Measurements from ENCODE around the gene FADS1.

Gene FADS1

GRCh38 chr11:61847914-61848581 is 31.2 kb upstream of the FADS1 start:
- in situ Hi-C loops (cut with HindIII; ENCODE audit: low pct_ligation_motif_present, low pct_unique_long_range_greater_than_20kb, low sequenced_read_pairs): no loop called here
- no peak for DNase-seq

- in situ Hi-C loops (cut with HindIII; ENCODE audit: low pct_ligation_motif_present, low pct_unique_long_range_greater_than_20kb, low sequenced_read_pairs): no loop called here
- no peak for DNase-seq
Observed at GRCh38 chr11:61846362-61847020, 29.7 kb upstream of the FADS1 start.

- in situ Hi-C loops (cut with HindIII; ENCODE audit: low pct_ligation_motif_present, low pct_unique_long_range_greater_than_20kb, low sequenced_read_pairs): no loop called here
- no peak for DNase-seq
Observed at GRCh38 chr11:61844909-61845565, 28.2 kb upstream of the FADS1 start.

- no peak for DNase-seq
- in situ Hi-C loops (cut with HindIII; ENCODE audit: low pct_ligation_motif_present, low pct_unique_long_range_greater_than_20kb, low sequenced_read_pairs): no loop called here
Observed at GRCh38 chr11:61842528-61842820, 25.7 kb upstream of the FADS1 start.

GRCh38 chr11:61841636-61842527 is 25.1 kb upstream of the FADS1 start:
- no peak for DNase-seq
- in situ Hi-C loops (cut with HindIII; ENCODE audit: low pct_ligation_motif_present, low pct_unique_long_range_greater_than_20kb, low sequenced_read_pairs): no loop called here

- in situ Hi-C loops (cut with HindIII; ENCODE audit: low pct_ligation_motif_present, low pct_unique_long_range_greater_than_20kb, low sequenced_read_pairs): no loop called here
- no peak for DNase-seq
Observed at GRCh38 chr11:61840371-61840770, 23.6 kb upstream of the FADS1 start.

GRCh38 chr11:61839742-61840141 is 22.9 kb upstream of the FADS1 start:
- in situ Hi-C loops (cut with HindIII; ENCODE audit: low pct_ligation_motif_present, low pct_unique_long_range_greater_than_20kb, low sequenced_read_pairs): no loop called here
- no peak for DNase-seq

GRCh38 chr11:61838921-61839320 is 22.1 kb upstream of the FADS1 start:
- in situ Hi-C loops (cut with HindIII; ENCODE audit: low pct_ligation_motif_present, low pct_unique_long_range_greater_than_20kb, low sequenced_read_pairs): no loop called here
- DNase-seq: no peak

- in situ Hi-C loops (cut with HindIII; ENCODE audit: low pct_ligation_motif_present, low pct_unique_long_range_greater_than_20kb, low sequenced_read_pairs): no loop called here
- DNase-seq: no peak
Observed at GRCh38 chr11:61838501-61838900, 21.7 kb upstream of the FADS1 start.

GRCh38 chr11:61837411-61838005 is 20.7 kb upstream of the FADS1 start:
- in situ Hi-C loops (cut with HindIII; ENCODE audit: low pct_ligation_motif_present, low pct_unique_long_range_greater_than_20kb, low sequenced_read_pairs): no loop called here
- no peak for DNase-seq

GRCh38 chr11:61836193-61836592 is 19.4 kb upstream of the FADS1 start:
- in situ Hi-C loops (cut with HindIII; ENCODE audit: low pct_ligation_motif_present, low pct_unique_long_range_greater_than_20kb, low sequenced_read_pairs): no loop called here
- no peak for DNase-seq

GRCh38 chr11:61834278-61835048 is 17.7 kb upstream of the FADS1 start:
- DNase-seq: no peak
- in situ Hi-C loops (cut with HindIII; ENCODE audit: low pct_ligation_motif_present, low pct_unique_long_range_greater_than_20kb, low sequenced_read_pairs): no loop called here

- DNase-seq: no peak
- in situ Hi-C loops (cut with HindIII; ENCODE audit: low pct_ligation_motif_present, low pct_unique_long_range_greater_than_20kb, low sequenced_read_pairs): no loop called here
Observed at GRCh38 chr11:61833926-61834277, 17.1 kb upstream of the FADS1 start.

GRCh38 chr11:61833471-61833870 is 16.7 kb upstream of the FADS1 start:
- no peak for DNase-seq
- in situ Hi-C loops (cut with HindIII; ENCODE audit: low pct_ligation_motif_present, low pct_unique_long_range_greater_than_20kb, low sequenced_read_pairs): no loop called here

GRCh38 chr11:61832754-61833153 is 16.0 kb upstream of the FADS1 start:
- no peak for DNase-seq
- in situ Hi-C loops (cut with HindIII; ENCODE audit: low pct_ligation_motif_present, low pct_unique_long_range_greater_than_20kb, low sequenced_read_pairs): no loop called here

GRCh38 chr11:61832207-61832606 is 15.4 kb upstream of the FADS1 start:
- in situ Hi-C loops (cut with HindIII; ENCODE audit: low pct_ligation_motif_present, low pct_unique_long_range_greater_than_20kb, low sequenced_read_pairs): no loop called here

GRCh38 chr11:61830237-61831105 is 13.7 kb upstream of the FADS1 start:
- DNase-seq: no peak
- in situ Hi-C loops (cut with HindIII; ENCODE audit: low pct_ligation_motif_present, low pct_unique_long_range_greater_than_20kb, low sequenced_read_pairs): no loop called here

More at GRCh38 chr11:61832207-61832606, 15.4 kb upstream of the FADS1 start:
- no peak for DNase-seq

Measured in ACHN (cell line).